Activated T-cell treated with anti-CD3 and anti-CD28 coated beads for 1 hour (primary cell): ENCODE measurements around the gene PCDHGB1.
"Not testable (repeated sequence)": the region's sequence is repeated elsewhere in the genome, so short reads cannot be mapped to it uniquely, and the experiment has no call there.

Experiments
- DNase-seq: peaks from one replicate; pipeline ENCODE4 v3.0.0-alpha.2; 2020; ENCODE audit warnings: low read depth

PCDHGB1 gene

DNA sequence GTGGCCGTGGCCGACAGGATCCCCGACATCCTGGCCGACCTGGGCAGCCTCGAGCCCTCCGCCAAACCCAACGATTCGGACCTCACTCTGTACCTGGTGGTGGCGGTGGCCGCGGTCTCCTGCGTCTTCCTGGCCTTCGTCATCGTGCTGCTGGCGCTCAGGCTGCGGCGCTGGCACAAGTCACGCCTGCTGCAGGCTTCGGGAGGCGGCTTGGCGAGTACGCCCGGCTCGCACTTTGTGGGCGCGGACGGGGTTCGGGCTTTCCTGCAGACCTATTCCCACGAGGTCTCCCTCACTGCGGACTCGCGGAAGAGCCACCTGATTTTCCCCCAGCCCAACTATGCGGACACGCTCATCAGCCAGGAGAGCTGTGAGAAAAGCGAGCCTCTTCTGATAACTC, 3.9 kb upstream of the PCDHGB1 start:
- not testable (repeated sequence) for DNase-seq

DNA sequence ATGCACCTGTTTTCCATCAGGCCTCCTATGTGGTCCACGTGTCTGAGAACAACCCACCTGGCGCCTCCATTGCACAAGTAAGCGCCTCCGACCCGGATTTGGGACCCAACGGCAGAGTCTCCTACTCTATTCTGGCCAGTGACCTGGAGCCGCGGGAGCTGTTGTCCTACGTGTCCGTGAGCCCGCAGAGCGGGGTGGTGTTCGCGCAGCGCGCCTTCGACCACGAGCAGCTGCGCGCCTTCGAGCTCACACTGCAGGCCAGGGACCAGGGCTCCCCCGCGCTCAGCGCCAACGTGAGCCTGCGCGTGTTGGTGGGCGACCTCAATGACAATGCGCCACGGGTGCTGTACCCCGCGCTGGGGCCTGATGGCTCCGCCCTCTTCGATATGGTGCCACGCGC, 1.7 kb downstream of the PCDHGB1 start:
- DNase-seq = no peak

DNA sequence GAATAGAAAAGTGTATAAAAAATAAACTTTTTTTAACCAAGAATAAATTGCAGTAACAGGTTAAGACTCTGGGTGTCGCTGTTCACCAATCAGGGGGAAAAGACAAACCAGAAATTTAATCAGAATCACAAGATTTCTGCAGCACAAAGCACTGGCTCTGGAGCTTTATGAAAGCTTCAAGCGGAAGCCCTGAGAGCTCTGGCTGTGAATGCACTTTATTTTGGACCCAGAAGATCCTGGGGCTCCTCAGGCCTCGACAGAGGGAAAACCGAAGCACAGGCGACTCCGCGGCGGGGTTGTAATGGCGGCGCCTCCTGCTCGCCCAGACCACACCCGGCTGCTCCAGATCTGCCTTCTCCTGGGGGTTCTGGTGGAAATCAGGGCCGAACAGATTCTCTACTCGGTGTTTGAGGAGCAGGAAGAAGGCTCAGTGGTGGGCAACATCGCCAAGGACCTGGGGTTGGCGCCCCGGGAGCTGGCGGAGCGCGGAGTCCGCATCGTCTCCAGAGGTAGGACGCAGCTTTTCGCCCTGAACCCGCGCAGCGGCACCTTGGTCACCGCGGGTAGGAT, 5.1 kb downstream of the PCDHGB1 start, which contains the start of gene PCDHGA4:
TSS of gene PCDHGA4 (plus strand) at position 122 of the 570 bp plus-strand sequence. CDS start at position 209, 87 bp downstream.
- no peak for DNase-seq

DNA sequence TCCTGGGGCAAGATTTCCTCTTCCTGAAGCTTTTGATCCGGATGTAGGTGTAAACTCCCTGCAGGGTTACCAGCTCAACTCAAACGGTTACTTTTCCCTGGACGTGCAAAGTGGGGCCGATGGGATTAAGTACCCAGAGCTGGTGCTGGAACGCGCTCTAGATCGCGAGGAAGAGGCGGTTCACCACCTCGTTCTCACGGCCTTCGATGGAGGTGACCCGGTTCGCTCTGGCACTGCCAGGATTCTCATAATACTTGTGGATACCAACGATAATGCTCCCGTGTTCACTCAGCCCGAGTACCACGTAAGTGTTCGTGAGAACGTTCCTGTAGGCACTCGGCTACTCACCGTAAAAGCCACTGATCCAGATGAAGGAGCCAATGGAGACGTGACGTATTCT, 5.7 kb downstream of the PCDHGB1 start:
- DNase-seq = no peak

- no peak for DNase-seq
These were observed 6.2 kb downstream of the PCDHGB1 start for GRCh38 chr5:141356133-141356532.

DNA sequence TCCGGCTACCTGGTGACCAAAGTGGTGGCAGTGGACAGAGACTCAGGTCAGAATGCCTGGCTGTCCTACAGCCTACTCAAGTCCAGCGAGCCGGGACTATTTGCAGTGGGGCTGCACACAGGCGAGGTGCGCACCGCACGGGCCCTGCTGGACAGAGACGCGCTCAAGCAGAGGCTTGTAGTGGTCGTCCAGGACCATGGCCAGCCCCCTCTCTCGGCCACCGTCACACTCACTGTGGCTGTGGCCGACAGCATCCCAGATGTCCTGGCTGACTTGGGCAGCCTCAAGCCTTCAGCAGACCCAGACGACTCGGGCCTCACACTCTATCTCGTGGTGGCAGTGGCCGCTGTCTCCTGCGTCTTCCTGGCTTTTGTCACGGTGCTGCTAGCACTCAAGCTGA, 7.1 kb downstream of the PCDHGB1 start:
- DNase-seq = no peak

DNA sequence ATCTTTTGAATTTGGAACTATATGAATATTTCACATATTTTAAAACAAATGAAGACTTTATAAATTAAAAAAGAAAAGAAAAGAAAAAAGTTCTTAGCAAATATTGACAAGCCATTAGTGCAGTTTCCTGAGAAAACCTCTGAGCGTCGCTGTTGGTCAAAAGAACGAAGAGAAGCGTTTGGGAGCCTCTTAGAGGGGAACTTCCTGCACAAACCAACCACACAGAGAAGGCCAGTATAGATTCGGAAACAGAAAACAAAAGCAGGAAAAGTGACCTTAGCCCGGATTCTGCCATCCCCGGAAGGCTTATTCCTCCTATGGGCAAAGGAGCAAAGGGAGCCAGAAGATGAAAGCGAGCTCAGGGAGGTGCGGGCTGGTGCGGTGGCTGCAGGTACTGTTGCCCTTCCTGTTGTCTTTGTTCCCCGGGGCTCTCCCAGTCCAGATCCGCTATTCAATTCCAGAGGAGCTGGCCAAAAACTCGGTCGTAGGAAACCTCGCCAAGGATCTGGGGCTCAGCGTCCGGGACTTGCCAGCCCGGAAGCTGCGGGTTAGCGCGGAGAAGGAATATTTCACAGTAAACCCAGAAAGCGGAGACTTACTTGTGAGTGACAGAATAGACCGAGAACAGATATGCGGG, 10.0 kb downstream of the PCDHGB1 start, which contains the start of gene PCDHGB2:
TSS of gene PCDHGB2 (plus strand) at position 205 of the 637 bp plus-strand sequence. CDS start at position 347, 142 bp downstream.
- no peak for DNase-seq

DNA sequence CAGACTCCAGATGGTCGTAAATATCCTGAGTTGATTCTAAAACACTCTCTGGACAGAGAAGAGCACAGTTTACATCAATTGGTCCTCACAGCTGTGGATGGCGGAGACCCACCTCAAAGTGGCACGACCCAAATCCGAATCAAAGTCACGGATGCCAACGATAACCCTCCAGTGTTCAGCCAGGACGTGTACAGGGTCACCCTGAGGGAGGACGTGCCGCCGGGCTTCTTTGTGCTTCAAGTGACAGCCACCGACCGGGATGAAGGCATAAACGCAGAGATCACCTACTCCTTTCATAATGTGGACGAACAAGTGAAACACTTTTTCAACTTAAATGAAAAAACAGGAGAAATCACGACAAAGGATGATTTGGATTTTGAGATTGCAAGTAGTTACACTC, 10.8 kb downstream of the PCDHGB1 start:
- no peak for DNase-seq

GRCh38 chr5:141362719-141363118, 12.8 kb downstream of the PCDHGB1 start:
- DNase-seq = no peak

- no peak for DNase-seq
These were observed 14.2 kb downstream of the PCDHGB1 start, which contains the start of gene PCDHGA5 for GRCh38 chr5:141363952-141364660. TSS of gene PCDHGA5 (plus strand) at chr5:141364162. CDS start at chr5:141364331, 169 bp downstream.

GRCh38 chr5:141366016-141366896, 16.4 kb downstream of the PCDHGB1 start:
- DNase-seq = no peak

- DNase-seq = no peak
These were observed 20.3 kb downstream of the PCDHGB1 start, which contains the start of gene PCDHGB3 for GRCh38 chr5:141369994-141370848. TSS of gene PCDHGB3 (plus strand) at chr5:141370242. CDS start at chr5:141370395, 153 bp downstream.

GRCh38 chr5:141371572-141372475, 21.9 kb downstream of the PCDHGB1 start:
- no peak for DNase-seq

DNA sequence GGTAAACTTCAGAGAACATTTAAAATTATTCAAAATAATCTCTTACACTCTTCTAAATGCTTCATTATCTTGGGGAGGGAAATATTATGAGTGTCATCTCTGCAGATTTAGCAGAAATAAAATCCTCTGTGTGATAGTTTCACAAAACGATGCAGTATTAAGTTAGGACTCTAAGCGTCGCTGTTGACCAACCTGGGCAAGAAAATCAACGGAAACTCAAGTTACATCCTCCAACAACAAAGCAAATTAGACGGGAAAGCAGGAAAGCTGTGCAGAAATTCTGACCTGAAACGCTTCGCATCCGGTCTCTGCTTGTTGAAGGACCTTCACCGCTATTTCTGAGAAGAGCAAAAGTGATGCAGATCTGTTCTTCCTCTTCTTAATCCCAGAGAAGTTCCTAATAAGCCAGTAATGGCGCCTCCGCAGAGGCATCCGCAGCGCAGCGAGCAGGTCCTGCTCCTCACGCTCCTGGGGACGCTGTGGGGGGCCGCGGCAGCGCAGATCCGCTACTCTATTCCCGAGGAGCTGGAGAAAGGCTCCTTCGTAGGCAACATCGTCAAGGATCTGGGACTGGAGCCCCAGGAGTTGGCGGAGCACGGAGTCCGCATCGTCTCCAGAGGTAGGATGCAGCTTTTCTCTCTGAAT, 23.9 kb downstream of the PCDHGB1 start, which contains the start of gene PCDHGA6:
TSS of gene PCDHGA6 (plus strand) at position 219 of the 645 bp plus-strand sequence. CDS start at position 412, 193 bp downstream.
- no peak for DNase-seq

DNA sequence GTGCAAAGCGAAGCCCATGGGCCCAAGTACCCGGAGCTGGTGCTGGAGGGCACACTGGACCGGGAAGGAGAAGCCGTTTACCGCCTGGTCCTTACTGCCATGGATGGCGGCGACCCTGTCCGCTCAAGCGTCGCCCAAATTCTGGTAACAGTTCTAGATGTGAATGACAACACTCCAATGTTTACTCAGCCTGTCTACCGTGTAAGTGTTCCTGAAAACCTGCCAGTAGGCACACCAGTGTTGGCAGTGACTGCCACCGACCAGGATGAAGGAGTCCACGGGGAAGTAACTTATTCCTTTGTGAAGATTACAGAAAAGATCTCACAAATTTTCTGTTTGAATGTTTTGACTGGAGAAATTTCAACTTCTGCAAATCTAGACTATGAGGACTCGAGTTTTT, 24.7 kb downstream of the PCDHGB1 start:
- no peak for DNase-seq

GRCh38 chr5:141375444-141376155, 25.7 kb downstream of the PCDHGB1 start:
- DNase-seq = not testable (repeated sequence)

- DNase-seq = no peak
These were observed 32.8 kb downstream of the PCDHGB1 start, which contains the start of gene PCDHGA7 for GRCh38 chr5:141382469-141383294. TSS of gene PCDHGA7 (plus strand) at chr5:141382742. CDS start at chr5:141382900, 158 bp downstream.
